GM19463 (cell line): Measurements from ENCODE around the gene BMPR1B.
"Not testable (repeated sequence)": the region's sequence is repeated elsewhere in the genome, so short reads cannot be mapped to it uniquely, and the experiment has no call there.

Experiments used
- ATAC-seq: cut with Tn5 transposase; IDR thresholded peaks from one replicate; pipeline ENCODE4 v1.9.1; 2021; ENCODE audit warnings: mild to moderate bottlenecking, moderate library complexity; ENCODE audit not compliant: unreplicated experiment

The BMPR1B gene

DNA sequence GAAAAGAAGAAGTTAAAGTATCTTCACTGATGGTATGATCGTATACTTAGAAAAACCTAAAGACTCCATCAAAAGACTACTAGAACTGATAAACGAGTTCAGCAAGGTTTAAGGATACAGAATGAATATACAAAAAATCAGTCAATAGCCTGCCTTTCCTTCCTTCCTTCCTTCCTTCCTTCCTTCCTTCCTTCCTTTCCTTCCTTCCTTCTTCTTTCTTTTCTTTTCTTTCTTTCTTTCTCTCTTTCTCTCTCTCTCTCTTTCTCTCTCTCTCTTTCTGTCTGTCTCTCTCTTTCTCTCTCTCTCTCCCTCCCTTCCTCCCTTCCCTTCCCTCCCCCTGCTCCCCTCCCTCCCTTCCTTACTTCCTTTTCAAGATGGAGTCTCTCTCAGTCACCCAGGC is 362.7 kb downstream of the BMPR1B start:
- no peak for ATAC-seq

DNA sequence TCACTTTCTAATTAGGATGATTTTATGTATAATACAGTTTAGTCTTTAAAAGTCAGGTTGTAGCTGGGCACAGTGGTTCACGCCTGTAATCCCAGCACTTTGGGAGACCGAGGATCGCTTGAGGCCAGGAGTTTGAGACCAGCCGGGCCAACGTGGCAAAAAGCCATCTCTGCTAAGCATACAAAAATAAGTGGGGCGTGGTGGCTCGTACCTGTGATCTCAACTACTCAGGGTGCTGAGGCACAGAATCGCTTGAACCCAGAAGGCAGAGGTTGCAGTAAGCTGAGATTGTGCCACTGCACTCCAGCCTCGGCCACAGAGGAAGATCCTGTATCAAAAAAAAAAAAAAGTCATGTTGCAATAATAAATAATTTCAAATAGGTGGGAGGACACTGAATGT is 364.2 kb downstream of the BMPR1B start:
- no peak for ATAC-seq

DNA sequence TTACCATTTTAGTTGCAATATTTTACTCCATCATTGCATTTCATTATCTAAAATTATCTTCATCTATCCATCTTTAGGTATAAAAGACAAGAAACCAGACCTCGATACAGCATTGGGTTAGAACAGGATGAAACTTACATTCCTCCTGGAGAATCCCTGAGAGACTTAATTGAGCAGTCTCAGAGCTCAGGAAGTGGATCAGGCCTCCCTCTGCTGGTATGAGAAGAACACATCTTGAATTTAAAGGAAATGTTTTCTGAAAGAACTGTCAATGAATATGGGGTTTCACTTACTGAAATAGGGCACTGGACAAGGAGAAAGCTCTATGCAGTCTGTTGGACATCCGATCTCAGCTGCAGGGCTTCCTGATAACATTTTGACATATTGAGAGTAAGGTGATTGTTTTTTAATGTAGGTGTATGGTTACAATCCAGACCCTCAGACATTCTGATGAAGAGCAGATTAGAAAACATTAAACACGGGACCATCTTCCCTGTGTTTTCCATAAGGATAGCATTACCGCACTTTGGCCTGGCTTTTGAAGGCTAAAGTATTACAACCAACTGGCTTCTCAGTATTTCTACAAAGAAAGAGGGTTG is 367.2 kb downstream of the BMPR1B start:
- ATAC-seq, result no peak

DNA sequence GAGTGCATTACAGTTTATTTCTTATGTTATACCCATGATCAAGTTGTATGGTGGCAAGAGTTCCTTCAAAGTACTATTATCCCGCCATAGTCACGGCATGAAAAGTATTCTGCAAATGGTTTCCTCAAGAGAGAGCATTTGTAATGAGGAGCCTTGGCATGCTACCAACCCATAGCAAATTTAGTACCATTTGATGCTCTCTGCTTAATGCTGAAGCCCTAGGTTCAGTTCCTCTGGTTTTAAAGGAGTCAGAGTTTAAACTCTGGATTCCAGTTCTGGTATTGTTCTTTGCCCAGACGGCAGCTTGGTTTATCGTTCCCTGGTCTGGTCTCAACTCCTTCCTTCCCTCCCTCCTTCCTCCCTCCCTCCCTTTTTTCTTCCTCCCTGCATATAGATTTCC is 371.3 kb downstream of the BMPR1B start:
- ATAC-seq, result no peak

DNA sequence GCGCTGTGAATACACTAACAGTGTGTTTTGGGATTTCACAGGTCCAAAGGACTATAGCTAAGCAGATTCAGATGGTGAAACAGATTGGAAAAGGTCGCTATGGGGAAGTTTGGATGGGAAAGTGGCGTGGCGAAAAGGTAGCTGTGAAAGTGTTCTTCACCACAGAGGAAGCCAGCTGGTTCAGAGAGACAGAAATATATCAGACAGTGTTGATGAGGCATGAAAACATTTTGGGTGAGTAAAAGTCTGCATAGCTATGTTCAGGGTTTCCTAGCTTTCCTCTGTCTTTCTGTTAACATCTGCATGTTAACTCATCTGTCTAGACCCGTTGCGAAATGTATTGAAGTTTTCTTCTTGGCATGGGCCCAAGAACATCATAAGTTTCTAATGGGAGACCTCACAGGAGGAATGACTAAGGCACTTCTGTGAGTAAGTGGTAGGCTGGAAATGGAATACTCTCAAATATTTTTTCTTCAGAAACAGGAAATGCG is 372.1 kb downstream of the BMPR1B start:
- ATAC-seq, result no peak

DNA sequence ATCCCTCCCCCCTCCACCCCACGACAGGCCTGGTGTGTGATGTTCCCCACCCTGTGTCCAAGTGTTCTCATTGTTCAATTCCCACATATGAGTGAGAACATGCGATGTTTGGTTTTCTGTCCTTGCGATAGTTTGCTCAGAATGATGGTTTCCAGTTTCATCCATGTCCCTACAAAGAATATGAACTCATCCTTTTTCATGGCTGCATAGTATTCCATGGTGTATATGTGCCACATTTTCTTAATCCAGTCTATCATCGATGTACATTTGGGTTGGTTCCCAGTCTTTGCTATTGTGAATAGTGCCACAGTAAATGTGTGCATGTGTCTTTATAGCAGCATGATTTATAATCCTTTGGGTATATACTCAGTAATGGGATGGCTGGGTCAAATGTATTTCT is 376.3 kb downstream of the BMPR1B start:
- not testable (repeated sequence) for ATAC-seq

DNA sequence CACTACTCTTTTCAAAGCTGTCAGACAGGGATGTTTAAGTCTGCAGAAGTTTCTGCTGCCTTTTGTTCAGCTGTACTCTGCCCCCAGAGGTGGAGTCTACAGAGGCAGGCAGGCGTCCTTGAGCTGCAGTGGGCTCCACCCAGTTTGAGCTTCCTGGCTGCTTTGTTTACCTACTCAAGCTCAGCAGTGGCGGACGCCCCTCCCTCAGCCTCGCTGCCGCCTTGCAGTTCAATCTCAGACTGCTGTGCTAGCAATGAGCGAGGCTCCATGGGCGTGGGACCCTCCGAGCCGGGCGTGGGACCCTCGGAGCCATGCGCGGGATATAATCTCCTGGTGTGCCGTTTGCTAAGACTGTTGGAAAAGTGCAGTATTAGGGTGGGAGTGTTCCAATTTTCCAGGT is 381.7 kb downstream of the BMPR1B start:
- ATAC-seq, result not testable (repeated sequence)

DNA sequence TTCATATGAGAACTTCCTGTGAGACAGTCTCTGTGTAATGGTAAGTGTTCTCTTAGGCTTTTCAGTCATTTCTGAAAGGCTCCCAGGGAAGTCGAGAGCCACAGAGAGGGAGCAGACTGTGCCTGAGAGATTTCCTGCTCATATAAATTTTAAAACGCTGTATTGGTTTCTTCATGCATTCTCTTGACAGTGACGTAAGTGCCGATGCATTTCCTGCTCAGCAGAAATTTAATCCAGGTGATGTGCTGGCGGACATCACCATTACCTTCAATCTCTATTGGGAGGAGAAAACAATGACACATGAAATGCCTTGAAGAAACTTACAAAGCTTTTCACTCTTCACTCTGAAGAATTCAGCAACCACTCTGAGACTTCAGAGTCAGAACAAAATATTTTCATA is 383.6 kb downstream of the BMPR1B start:
- ATAC-seq, result no peak

DNA sequence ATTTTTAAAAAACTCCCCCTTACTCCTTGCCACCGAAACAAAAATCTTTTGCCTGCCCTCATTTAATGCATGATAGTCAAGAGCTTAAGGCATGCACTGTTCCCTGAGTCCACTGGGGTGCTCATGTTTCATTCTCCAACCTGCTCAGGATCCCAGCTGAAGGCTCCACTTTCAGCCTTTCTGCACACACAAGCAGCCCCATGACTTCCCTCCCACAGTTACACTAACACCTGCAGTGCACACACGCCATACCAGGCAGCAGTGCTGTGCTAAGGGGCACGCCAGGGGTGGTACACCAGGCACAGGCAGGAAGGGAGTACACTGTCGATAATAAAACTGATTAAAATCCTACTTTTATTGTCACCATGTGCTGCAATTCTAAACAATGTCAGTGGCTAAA is 385.2 kb downstream of the BMPR1B start:
- no peak for ATAC-seq

DNA sequence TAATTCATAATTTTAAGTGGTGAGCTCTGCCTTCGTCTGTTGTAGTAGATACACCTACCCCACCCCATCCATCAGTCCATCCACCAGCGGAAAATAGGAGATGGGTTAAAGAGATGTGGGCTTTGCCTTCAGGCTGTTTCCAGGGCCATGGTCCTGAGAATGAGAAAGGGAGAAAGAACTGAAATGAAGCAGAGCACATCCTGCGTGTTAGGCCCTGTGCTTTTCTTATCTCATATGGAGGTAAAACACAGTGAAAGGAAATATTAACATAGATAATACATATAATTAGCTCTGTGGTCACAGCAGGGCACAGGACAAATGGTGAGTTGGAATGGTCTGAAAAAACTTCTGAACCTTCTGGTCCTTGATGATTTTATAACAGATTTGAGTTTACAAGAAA is 393.5 kb downstream of the BMPR1B start:
- no peak for ATAC-seq

DNA sequence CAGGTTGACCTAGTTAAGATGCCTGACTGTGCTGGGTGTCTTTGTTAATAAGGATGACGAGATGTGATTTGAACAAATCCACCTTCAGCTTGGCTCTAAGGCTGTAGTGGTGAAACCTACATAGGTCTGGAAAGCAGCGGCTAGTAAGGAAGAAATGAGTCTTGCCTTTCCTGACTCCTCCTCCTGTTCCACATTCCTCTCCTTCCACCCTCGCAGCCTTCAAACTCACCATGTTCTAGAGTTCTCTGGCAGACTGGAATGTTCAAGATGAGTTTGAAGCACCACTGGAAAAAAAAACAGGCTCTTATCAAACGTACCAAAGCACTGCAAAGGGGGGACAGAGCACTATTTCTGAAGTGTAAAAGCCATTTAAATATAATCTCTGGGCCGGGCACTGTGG is 395.4 kb downstream of the BMPR1B start:
- ATAC-seq, result no peak

DNA sequence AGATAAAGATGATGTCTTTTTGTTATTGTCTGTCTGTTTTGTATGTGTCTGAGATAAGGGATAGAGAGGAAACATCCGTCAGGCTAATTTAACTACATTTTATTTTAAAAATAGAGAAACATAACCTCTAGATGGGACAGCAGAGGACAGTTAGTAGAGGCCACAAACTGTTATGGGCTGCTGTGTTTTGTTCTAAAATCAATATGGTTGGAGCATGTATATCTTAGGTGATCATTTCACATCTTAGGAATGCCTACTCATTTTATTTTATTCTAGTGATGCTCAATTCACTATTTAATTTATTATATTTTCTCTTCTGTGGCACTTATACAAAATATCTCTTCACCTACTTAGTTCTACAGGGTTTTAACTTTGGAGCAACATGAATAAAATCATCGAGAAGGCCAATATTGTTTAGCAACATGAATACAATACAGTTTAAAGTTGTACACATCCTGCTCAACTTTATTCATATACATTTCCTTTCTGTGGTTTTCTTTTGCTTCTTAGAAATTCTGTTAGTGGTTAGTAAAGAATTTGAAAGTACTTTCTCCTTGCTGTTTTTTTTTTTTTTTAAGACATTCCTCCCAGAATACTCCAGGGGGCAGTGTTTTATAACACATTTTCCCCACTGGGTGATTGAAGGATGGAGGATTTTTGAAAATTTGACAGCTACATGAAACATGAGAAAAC is 398.1 kb downstream of the BMPR1B start:
- ATAC-seq, result no peak

DNA sequence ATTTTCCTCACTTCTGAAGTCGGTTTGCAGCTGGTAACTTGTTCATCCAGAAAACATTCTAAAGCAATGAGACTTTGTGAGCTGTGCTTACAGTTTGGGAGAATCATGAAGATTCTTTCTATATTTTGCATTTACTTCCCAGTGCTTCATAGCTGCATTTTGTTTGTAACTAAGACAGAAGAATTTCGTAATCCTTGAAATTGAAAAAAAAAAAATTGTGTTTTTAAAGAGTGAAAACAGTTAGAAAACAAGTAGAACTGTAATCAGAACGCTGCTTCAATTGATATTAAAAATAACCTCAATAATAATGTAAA is 398.7 kb downstream of the BMPR1B start:
- ATAC-seq, result no peak

DNA sequence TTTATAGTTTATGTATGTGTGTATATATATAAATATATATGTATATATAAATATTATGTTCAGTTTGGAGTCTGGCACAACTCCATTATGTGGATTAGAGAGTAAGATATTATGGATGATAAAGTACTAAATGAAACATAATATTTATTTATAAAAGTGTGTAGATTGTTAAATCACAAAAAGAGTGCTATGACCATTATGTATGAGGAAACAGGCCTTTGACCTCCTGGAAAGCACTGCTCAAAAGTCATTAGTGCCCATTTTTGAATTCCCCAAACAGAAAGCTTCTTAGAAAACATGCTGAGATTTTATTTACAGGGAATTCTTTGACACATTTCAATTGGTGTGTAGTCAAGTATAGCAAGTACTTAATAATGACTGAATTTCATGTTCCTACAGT is 399.8 kb downstream of the BMPR1B start:
- ATAC-seq, result no peak

DNA sequence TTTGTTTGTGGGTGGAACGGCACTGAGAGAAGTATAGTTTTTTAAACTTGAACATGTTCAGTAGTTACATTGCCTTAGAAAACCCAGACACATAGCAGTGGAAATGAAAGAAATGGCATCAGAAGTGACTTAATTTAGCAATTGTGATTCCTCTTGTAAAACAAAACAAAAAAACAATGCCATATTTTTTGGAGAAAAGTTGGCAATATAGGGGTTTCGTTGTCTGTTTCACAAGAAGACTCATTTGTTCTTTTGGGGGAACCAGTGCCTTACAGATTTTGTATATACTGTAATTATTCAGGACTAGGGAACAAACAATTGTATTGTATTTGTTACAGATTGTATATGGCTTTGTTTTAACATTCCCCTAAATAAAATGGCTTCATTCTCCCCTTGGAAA is 400.3 kb downstream of the BMPR1B start:
- no peak for ATAC-seq

DNA sequence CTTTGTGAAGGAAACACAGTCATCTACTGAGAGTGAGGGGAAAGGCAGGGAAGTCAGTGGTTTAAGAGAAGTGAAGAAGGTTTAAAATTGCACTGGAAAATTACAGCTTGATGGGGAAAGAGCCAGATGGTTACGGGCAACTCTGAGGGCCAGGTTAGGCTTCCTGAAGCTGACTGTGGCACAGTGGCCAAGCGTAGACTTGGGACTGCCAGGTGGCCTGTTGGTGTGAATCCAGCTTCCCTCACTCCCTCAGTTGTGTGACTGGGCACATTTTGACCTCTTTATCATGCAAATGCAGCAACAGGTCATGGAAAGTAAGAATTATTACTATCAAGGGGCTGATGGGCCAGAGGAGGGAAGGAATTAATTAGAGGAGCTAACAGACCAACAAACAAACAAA is 400.9 kb downstream of the BMPR1B start:
- ATAC-seq, result no peak

DNA sequence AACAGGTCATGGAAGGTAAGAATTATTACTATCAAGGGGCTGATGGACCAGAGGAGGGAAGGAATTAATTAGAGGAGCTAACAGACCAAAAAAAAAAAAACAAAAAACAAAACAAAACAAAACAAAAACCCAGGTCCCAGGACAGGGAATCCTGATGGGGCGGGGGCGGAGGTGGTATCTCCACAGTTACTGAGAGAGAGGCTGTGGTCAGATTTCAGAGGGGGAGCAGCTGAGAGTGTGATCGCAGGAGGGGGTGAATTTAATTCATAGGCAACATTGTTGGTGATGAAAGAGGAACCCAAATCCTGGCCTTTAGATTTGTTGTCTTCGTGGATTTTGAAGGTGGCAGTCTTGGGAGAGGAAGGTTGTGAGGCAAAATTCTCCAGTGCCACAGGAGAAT is 401.6 kb downstream of the BMPR1B start:
- no peak for ATAC-seq

DNA sequence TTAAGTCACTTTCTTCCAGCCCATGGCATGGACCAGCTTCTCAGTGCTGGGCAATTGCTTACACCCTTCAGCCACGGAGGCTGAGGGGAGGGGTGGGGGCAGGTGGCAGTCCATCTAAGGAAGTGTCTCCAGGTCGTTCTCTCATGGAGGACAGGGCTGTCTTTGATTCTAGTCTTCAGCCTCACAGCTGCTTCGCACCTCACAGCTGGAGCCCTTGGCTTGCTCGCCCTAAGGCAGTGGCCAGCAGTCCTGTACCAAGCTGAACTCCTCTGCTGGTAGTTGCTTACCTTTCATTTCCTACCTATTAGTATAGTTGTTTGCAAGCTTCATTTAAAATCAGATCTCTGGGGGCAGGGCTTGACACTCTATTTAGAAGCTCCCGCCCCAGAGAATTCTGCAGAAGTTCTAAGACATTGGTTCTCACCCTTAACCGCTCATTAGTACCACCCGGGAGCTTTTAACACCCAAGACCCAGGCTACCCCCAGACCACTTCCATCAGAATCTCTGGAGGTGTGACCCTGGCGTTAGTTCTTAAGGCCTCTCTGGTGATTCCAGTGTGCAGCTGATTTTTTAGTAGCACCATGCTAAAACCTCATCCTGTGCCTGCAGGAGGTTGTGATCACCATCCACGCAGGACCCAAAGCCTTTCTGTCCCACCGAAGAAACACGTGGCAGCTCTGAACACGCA is 404.2 kb downstream of the BMPR1B start:
- ATAC-seq, result no peak

DNA sequence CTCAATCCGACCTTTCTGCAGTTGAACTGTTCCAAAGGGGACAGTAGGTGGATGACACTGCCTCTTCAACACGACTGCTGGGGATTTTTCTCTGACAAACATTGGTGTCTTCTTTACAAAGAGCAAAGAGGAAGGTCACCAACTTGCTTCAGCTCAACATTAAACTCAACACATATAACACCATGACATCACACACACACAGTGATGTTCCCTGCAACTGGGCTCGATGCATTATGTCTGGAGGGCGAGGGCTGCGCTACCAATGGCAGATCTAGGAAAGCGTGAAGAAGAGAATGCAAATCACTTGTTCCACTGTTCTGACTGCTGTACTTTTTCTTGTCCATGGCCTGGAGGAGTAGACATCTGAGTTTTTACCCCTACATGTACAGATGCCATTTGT is 405.1 kb downstream of the BMPR1B start:
- no peak for ATAC-seq

DNA sequence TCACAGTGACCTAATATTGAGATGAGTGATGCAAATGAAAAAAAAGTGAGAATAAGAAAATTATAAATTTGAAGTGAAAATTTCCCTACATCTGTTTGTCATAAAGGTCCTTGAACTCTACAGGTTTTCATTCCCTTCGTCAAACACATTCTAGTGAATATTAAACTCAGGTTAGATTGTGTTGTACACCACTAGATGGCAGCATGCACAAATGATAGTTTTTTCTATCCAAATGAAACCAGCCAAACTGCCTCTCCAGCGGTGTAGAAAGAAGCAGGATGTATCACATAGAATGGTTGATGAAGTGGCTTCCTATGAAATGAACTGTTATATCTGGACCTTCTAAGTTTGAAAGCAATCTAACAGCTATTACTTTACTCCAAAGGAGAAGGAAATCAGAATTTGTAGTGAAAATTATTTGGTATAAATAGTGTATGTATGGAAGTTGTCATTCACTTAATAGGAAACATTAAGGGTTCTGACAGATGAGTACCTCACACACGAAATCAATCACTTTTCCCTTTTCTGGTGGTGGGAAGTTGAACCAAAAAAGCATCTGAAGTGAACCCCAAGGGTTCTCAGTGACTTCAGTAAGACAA is 408.3 kb downstream of the BMPR1B start:
- peak; percentile 87 for ATAC-seq

DNA sequence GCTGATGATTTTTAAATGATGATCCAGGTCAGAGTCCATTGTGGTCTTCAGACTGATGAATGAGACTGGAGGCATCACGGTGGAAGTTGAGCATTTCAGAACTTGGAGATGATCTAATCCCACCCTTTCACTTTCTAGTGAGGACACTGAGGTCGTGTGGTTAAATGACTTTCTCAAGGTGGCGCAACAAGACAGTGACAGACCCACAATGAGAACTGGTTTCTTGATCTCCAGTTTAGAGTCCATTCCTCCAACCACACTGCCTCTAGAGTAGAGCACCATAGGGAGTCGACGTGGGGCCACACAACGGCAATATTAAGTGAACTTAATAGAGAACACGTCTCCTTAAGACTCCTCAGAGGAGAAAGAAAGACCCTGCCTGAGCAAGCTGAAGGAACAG is 410.1 kb downstream of the BMPR1B start:
- no peak for ATAC-seq

DNA sequence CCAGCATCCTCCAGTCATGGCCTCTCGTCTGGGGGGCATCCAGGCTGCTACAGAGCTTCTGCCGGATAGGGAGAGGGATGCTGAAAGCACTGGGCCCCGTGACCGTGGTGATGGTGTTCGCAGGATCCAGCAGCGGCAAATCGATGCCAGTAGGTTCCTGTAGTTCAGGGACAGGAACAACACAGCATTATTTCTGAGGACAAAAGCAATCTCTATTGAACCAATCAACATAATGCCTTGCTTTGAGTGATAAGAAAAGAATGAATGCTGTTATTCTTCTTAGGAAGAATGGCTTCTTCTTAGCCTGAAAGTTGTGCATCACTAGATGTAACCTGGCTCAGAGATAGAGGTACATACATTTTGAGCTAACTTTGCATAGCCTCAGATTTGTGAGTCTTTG is 412.4 kb downstream of the BMPR1B start:
- ATAC-seq, result no peak
